SU-DHL-6 (cell line): ENCODE data around the gene FOXO6.

Experiments
- H2AFZ ChIP-seq: fragments of 200-600 bp; sonication (generic); 2 replicates; pipeline ENCODE4 v1.6.1; 2014; ENCODE audit warnings: low read depth, mild to moderate bottlenecking, moderate library complexity, mixed read lengths, antibody characterized with exemption, low read length; ENCODE audit not compliant: severe bottlenecking
- H3F3A ChIP-seq: fragments of 200-600 bp; shearing (Covaris generic); 2 replicates; pipeline ENCODE4 v1.6.0; 2016; ENCODE audit warnings: antibody characterized with exemption, mild to moderate bottlenecking; ENCODE audit not compliant: insufficient read depth
- H3K27ac ChIP-seq: fragments of 200-600 bp; sonication (generic); 2 replicates; pipeline ENCODE4 v1.5.1; 2016; ENCODE audit warnings: low read depth, mild to moderate bottlenecking, low read length, moderate library complexity, mixed read lengths
- H3K27me3 ChIP-seq: fragments of 200-600 bp; sonication (generic), shearing (Covaris generic); 2 replicates; pipeline ENCODE4 v1.6.0; 2014; ENCODE audit warnings: mild to moderate bottlenecking, low read length
- H3K36me3 ChIP-seq: fragments of 200-600 bp; sonication (generic); 2 replicates; pipeline ENCODE4 v1.6.1; 2014; ENCODE audit warnings: mild to moderate bottlenecking, low read length, mixed read lengths
- H3K4me2 ChIP-seq: fragments of 300-600, 200-600 bp; shearing (Covaris generic), sonication (generic); 2 replicates; pipeline ENCODE4 v1.6.0; 2014; ENCODE audit warnings: low read length, low read depth, mild to moderate bottlenecking; ENCODE audit not compliant: poor library complexity, severe bottlenecking
- H3K4me3 ChIP-seq: fragments of 200-600 bp; sonication (generic); 2 replicates; pipeline ENCODE4 v1.5.1; 2014; ENCODE audit warnings: antibody characterized with exemption, low read length, mild to moderate bottlenecking, mixed read lengths; ENCODE audit not compliant: insufficient read depth, poor library complexity, severe bottlenecking
- H3K79me2 ChIP-seq: fragments of 200-600 bp; sonication (generic); 2 replicates; pipeline ENCODE4 v1.6.1; 2014; ENCODE audit warnings: mild to moderate bottlenecking, low read length, moderate library complexity; ENCODE audit not compliant: insufficient read depth
- H3K9ac ChIP-seq: fragments of 200-600 bp; sonication (generic); 2 replicates; pipeline ENCODE4 v1.7.0; 2014; ENCODE audit warnings: mild to moderate bottlenecking, low read length
- H3K9me2 ChIP-seq: fragments of 200-600 bp; sonication (generic); replicated peaks from 2 replicates; pipeline ENCODE4 v1.6.1; 2014; ENCODE audit warnings: low read length; ENCODE audit not compliant: insufficient read depth
- H3K9me3 ChIP-seq: fragments of 200-600 bp; sonication (generic); 2 replicates; pipeline ENCODE4 v1.6.1; 2014; ENCODE audit warnings: low read length, mixed read lengths; ENCODE audit not compliant: insufficient read depth
- H4K20me1 ChIP-seq: fragments of 200-600 bp; sonication (generic); 2 replicates; pipeline ENCODE4 v1.6.1; 2014; ENCODE audit warnings: low read depth, mild to moderate bottlenecking, antibody characterized with exemption, low read length, moderate library complexity, mixed read lengths
- EZH2phosphoT487 ChIP-seq: fragments of 200-600 bp; sonication (generic), shearing (Covaris generic); conservative IDR thresholded peaks from 2 replicates; pipeline ENCODE4 v1.6.1; 2018; ENCODE audit warnings: mild to moderate bottlenecking, antibody characterized with exemption, low read length, moderate library complexity, mixed read lengths
- TF ChIP-seq, protein P1 (sequence below): fragments of 200-600 bp; sonication (generic); IDR thresholded peaks from one replicate; pipeline ENCODE4 v1.5.1; 2017; ENCODE audit warnings: antibody characterized with exemption, mild to moderate bottlenecking, low read length, moderate library complexity; ENCODE audit not compliant: insufficient read depth, poor library complexity, severe bottlenecking

The FOXO6 gene

DNA sequence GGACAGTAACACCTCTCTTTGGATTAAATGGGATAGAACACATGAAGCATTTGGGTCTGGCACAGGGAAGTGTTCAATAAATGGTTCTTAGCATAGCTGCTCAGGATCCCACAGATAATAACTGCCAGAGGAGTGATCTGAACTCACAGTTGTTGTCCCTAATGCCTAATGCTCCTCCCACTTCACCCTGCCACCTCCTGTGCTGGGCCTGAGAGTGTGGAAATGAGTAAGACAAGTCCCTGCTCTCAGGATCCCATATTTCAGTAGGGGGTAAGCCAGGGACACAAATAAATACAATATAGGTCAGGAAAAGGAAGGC, 19.9 kb upstream of the FOXO6 start:
- Histone ChIP-seq H3K27ac (no peak overlapping the region), H3K9me3 (peaks cover 9% of the 10 kb centered on the region; the same call in 1 of the 2 replicates), H3K4me3 (no peak overlapping the region), H2AFZ (no peak overlapping the region), H3K27me3 (no peaks in the 10 kb centered on the region), H3K4me2 (no peak overlapping the region), H3K9me2 (no peaks in the 10 kb centered on the region), H3K9ac (no peak overlapping the region), H3K36me3 (no peaks in the 10 kb centered on the region), H3K79me2 (no peaks in the 10 kb centered on the region), H3F3A (no peaks in the 10 kb centered on the region), H4K20me1 (no peaks in the 10 kb centered on the region)
- TF ChIP-seq, protein P1, sequence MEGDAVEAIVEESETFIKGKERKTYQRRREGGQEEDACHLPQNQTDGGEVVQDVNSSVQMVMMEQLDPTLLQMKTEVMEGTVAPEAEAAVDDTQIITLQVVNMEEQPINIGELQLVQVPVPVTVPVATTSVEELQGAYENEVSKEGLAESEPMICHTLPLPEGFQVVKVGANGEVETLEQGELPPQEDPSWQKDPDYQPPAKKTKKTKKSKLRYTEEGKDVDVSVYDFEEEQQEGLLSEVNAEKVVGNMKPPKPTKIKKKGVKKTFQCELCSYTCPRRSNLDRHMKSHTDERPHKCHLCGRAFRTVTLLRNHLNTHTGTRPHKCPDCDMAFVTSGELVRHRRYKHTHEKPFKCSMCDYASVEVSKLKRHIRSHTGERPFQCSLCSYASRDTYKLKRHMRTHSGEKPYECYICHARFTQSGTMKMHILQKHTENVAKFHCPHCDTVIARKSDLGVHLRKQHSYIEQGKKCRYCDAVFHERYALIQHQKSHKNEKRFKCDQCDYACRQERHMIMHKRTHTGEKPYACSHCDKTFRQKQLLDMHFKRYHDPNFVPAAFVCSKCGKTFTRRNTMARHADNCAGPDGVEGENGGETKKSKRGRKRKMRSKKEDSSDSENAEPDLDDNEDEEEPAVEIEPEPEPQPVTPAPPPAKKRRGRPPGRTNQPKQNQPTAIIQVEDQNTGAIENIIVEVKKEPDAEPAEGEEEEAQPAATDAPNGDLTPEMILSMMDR, result no peak
- TF ChIP-seq EZH2phosphoT487, result no peak

DNA sequence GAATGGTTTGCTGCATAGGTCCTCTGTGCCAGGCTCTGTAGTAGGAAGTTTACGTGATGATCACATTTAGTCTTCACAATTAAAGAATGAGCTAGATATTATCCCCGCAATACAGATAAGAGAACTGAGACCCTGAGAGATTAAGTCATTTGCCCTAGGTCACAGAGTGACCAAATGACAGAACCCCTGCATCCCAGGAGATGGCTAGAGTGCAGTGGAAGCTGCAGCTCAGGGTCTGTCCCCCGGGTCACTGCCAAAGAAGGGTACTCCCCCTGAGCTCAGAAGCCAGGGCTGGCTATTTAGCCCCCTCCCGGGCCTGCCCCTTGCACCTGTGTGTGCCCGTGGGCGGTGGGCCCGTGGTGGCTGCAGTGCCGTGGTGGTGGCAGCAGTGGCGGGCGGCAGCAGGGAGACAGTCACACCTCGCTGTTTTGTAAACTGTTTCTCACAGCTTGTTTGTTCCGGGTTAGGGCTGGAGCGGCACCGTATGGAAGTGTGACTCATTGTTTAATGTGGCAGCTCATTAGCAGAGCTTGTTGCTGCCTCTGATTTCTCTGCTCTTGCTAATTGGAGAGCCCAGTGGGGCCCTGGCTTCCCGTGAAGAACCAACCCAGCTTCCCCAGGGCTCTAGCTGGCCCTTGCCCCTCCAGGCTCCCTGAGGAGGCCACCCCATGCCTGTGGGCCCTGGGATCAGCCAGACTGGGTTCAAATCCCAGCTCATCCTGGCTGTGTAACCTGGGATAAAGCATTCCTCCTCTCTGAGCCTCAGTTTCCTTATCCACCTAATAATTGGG, 19.3 kb upstream of the FOXO6 start:
- Histone ChIP-seq H3K4me2 (no peak overlapping the region), H3K79me2 (no peaks in the 10 kb centered on the region), H3K9ac (no peak overlapping the region), H3K27ac (no peak overlapping the region), H3K9me2 (no peaks in the 10 kb centered on the region), H3K4me3 (no peak overlapping the region), H3K27me3 (no peaks in the 10 kb centered on the region), H2AFZ (no peak overlapping the region), H3K36me3 (no peaks in the 10 kb centered on the region), H4K20me1 (no peaks in the 10 kb centered on the region), H3K9me3 (peaks cover 9% of the 10 kb centered on the region; the same call in 1 of the 2 replicates), H3F3A (no peaks in the 10 kb centered on the region)
- TF ChIP-seq, protein P1, result no peak
- TF ChIP-seq EZH2phosphoT487, result no peak

DNA sequence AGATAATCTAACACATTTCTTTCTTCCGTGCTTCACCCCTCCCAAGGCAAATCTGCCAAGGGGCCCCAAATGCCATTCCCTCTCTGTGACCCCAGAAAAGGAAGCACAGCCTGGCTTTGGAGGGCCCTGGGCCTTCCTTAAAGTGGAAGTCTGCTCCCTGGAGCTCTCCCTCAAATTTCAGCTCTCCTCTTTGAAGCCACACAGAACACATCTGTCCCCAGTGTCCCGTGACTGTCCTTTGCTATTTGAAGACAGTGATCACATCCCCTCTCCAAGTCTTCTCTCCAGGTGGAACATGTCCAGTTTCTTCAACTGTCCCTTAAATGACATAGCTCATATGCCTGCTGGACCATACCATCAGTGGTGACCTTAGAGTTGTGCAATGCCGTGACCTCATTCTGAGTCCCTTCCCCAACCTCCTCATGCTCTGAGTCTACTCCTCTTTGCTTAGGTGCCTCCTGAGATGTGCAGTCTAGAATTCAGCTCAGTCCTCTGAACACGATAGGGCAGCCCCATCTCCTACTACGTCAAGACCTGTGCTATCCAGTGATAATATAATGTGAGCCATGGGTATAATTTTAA, 18.4 kb upstream of the FOXO6 start:
- Histone ChIP-seq H3K36me3 (no peaks in the 10 kb centered on the region), H3K27me3 (no peaks in the 10 kb centered on the region), H3K9ac (no peak overlapping the region), H3K27ac (no peak overlapping the region), H3K4me2 (no peak overlapping the region), H3K9me2 (no peaks in the 10 kb centered on the region), H2AFZ (no peak overlapping the region), H3K9me3 (peaks cover 9% of the 10 kb centered on the region; the same call in 1 of the 2 replicates), H3K79me2 (no peaks in the 10 kb centered on the region), H4K20me1 (no peaks in the 10 kb centered on the region), H3K4me3 (no peak overlapping the region), H3F3A (no peaks in the 10 kb centered on the region)
- TF ChIP-seq, protein P1, result no peak
- TF ChIP-seq EZH2phosphoT487, result no peak
